GM12874 (cell line): ENCODE results near the gene NDUFAF4.

Experiments
- TF ChIP-seq, protein P1 (sequence below): IDR thresholded peaks from 2 replicates; pipeline ENCODE4 v1.5.1; 2011; ENCODE audit warnings: low read depth, mild to moderate bottlenecking, control low read depth, low read length, moderate library complexity; ENCODE audit not compliant: insufficient read depth

Gene NDUFAF4

GRCh38 chr6:96931198-96931597 is 33.5 kb upstream of the NDUFAF4 start:
- TF ChIP-seq, protein P1, sequence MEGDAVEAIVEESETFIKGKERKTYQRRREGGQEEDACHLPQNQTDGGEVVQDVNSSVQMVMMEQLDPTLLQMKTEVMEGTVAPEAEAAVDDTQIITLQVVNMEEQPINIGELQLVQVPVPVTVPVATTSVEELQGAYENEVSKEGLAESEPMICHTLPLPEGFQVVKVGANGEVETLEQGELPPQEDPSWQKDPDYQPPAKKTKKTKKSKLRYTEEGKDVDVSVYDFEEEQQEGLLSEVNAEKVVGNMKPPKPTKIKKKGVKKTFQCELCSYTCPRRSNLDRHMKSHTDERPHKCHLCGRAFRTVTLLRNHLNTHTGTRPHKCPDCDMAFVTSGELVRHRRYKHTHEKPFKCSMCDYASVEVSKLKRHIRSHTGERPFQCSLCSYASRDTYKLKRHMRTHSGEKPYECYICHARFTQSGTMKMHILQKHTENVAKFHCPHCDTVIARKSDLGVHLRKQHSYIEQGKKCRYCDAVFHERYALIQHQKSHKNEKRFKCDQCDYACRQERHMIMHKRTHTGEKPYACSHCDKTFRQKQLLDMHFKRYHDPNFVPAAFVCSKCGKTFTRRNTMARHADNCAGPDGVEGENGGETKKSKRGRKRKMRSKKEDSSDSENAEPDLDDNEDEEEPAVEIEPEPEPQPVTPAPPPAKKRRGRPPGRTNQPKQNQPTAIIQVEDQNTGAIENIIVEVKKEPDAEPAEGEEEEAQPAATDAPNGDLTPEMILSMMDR, result no peak

- TF ChIP-seq, protein P1, result no peak
These were observed 32.0 kb upstream of the NDUFAF4 start for GRCh38 chr6:96929741-96930140.

GRCh38 chr6:96927660-96928059 is 30.0 kb upstream of the NDUFAF4 start:
- TF ChIP-seq, protein P1, result no peak

DNA sequence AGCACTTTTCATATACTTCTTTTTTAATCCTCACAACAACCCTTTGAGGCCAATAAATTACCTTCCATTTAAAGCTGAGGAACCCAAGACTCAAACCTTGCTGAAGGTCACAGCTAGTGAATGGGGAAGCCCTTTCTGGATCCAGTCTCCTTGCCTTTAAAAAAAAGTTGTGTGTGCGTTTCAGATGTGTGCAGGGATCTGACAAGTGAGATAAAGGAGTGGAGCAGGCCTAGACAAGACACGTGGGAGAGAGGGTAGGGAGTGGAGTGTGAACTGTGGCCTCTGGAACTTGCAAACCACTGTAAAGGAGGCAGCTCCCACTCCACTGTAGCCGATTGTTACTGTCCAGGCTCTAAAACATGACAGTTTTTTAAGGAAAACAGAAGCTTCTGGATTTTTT is 28.7 kb upstream of the NDUFAF4 start:
- TF ChIP-seq, protein P1, result no peak

- TF ChIP-seq, protein P1, result no peak
These were observed 27.6 kb upstream of the NDUFAF4 start for GRCh38 chr6:96925290-96925687.

GRCh38 chr6:96923871-96924493 is 26.3 kb upstream of the NDUFAF4 start:
- TF ChIP-seq, protein P1, result no peak

DNA sequence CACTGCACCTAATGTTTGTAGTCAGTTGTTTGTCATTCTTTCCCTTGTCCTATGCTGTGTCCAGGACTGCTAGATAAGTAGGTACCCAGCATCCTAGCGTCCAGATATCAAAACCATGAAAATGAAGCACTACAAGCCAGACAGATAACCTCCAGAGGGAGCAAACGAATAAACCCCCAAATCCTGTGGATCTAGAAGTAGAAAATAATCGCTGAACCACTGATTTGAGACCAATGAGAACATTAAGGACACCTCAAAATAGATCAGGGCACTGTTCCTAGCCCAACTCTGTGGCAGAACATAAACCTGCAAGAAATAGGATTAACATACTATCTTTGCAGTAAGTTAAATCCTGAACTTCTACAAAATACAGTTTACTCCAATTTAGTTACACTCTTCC is 25.7 kb upstream of the NDUFAF4 start:
- TF ChIP-seq, protein P1, result no peak

GRCh38 chr6:96917098-96917497 is 19.4 kb upstream of the NDUFAF4 start:
- TF ChIP-seq, protein P1, result no peak
